HG03521 (cell line): Measurements from ENCODE around the gene AVPR2.

Source experiments
- ATAC-seq: cut with Tn5 transposase; IDR thresholded peaks from one replicate; pipeline ENCODE4 v1.9.1; 2021; ENCODE audit warnings: mild to moderate bottlenecking, moderate library complexity; ENCODE audit not compliant: unreplicated experiment

Gene AVPR2

GRCh38 chrX:153870791-153871360 lies 33.6 kb upstream of the AVPR2 start:
- ATAC-seq = no peak

GRCh38 chrX:153871451-153871850 lies 33.0 kb upstream of the AVPR2 start:
- ATAC-seq = no peak

- no peak for ATAC-seq
Observed at GRCh38 chrX:153871946-153872878, 32.3 kb upstream of the AVPR2 start.

- ATAC-seq = no peak
Observed at GRCh38 chrX:153873282-153874084, 31.0 kb upstream of the AVPR2 start.

GRCh38 chrX:153874085-153874365 lies 30.4 kb upstream of the AVPR2 start:
- no peak for ATAC-seq

GRCh38 chrX:153874366-153875125 lies 29.9 kb upstream of the AVPR2 start:
- no peak for ATAC-seq

GRCh38 chrX:153875391-153876111 lies 28.9 kb upstream of the AVPR2 start:
- ATAC-seq = no peak

- no peak for ATAC-seq
Observed at GRCh38 chrX:153876112-153876491, 28.4 kb upstream of the AVPR2 start.

- ATAC-seq = no peak
Observed at GRCh38 chrX:153877571-153878261, 26.8 kb upstream of the AVPR2 start.

GRCh38 chrX:153878345-153878744 lies 26.1 kb upstream of the AVPR2 start:
- ATAC-seq = no peak

- ATAC-seq = no peak
Observed at GRCh38 chrX:153878969-153879653, 25.4 kb upstream of the AVPR2 start.

- no peak for ATAC-seq
Observed at GRCh38 chrX:153879741-153880439, 24.6 kb upstream of the AVPR2 start.

GRCh38 chrX:153880440-153880815 lies 24.0 kb upstream of the AVPR2 start:
- ATAC-seq = no peak

GRCh38 chrX:153881281-153881680 lies 23.2 kb upstream of the AVPR2 start:
- no peak for ATAC-seq

GRCh38 chrX:153882086-153882498 lies 22.4 kb upstream of the AVPR2 start:
- no peak for ATAC-seq

- no peak for ATAC-seq
Observed at GRCh38 chrX:153882557-153882956, 21.9 kb upstream of the AVPR2 start.

- no peak for ATAC-seq
Observed at GRCh38 chrX:153883163-153883843, 21.2 kb upstream of the AVPR2 start.

- ATAC-seq = no peak
Observed at GRCh38 chrX:153884136-153884535, 20.3 kb upstream of the AVPR2 start.
